ENCODE data around the gene PTCD1. TPM values are rescaled to one million over a fixed set of nuclear protein-coding genes. Genes with fewer than 3 reads are reported as not detected.
A peak's percentile ranks its signal among the peaks of the same experiment; 100 is the strongest.

Gene PTCD1
- total RNA-seq, 1 donor from 2014 or later, result 10.5 TPM

- H3K9me3 ChIP-seq (ENCODE audit: low read depth), result no peaks in the 10 kb centered on the region
- H3F3A ChIP-seq (ENCODE audit: low read depth), result peaks cover 10% of the 10 kb centered on the region
- H3K4me1 Mint-ChIP-seq, result peaks cover 17% of the 10 kb centered on the region
- peaks cover 60% of the 10 kb centered on the region for H4K20me1 ChIP-seq (ENCODE audit: low read depth)
- H3K27me3 Mint-ChIP-seq (ENCODE audit: insufficient read depth, low read depth), result peaks cover 6% of the 10 kb centered on the region
- DNase-seq (ENCODE audit: low spot score), result no peak
- TF ChIP-seq EZH2 (IDR thresholded peaks at IDR 0.05) (no peak), EZH2phosphoT487 (IDR thresholded peaks at IDR 0.05) (no peak), CTCF (IDR thresholded peaks at IDR 0.05) (no peak)
- no peak overlapping the region for H3K27ac ChIP-seq
- no peaks in the 10 kb centered on the region for H3K9me3 Mint-ChIP-seq
- H3K4me3 Mint-ChIP-seq, result peak overlapping the region; percentile 35
- H3K27ac Mint-ChIP-seq, result no peak overlapping the region
- no peaks in the 10 kb centered on the region for H3K27me3 ChIP-seq
- H2AFZ ChIP-seq (replicated peaks), result no peak overlapping the region
- no peak overlapping the region for H3K4me3 ChIP-seq
- H3K36me3 ChIP-seq, result no peaks in the 10 kb centered on the region
- peaks cover 13% of the 10 kb centered on the region for H3K4me1 ChIP-seq
- no peak overlapping the region for H3K4me2 ChIP-seq
- no peak overlapping the region for H3K9ac ChIP-seq
- H3K36me3 Mint-ChIP-seq, result peaks cover 19% of the 10 kb centered on the region
- H3K79me2 ChIP-seq (ENCODE audit: low read depth), result peaks cover 57% of the 10 kb centered on the region
Observed at GRCh38 chr7:99404977-99405320, 33.6 kb downstream of the PTCD1 start.

GRCh38 chr7:99404235-99404976 lies 34.2 kb downstream of the PTCD1 start:
- Histone ChIP-seq H3K4me2 (no peak overlapping the region), H4K20me1 (ENCODE audit: low read depth) (peaks cover 55% of the 10 kb centered on the region), H3K27me3 (no peaks in the 10 kb centered on the region), H3K27ac (no peak overlapping the region), H3K4me3 (no peak overlapping the region), H3K79me2 (ENCODE audit: low read depth) (peaks cover 52% of the 10 kb centered on the region), H3F3A (ENCODE audit: low read depth) (peaks cover 6% of the 10 kb centered on the region), H2AFZ (replicated peaks) (no peak overlapping the region), H3K9me3 (ENCODE audit: low read depth) (no peaks in the 10 kb centered on the region), H3K4me1 (peaks cover 10% of the 10 kb centered on the region), H3K36me3 (no peaks in the 10 kb centered on the region), H3K9ac (no peak overlapping the region)
- DNase-seq (ENCODE audit: low spot score), result no peak
- TF ChIP-seq EZH2phosphoT487 (IDR thresholded peaks at IDR 0.05) (no peak), CTCF (IDR thresholded peaks at IDR 0.05) (no peak), EZH2 (IDR thresholded peaks at IDR 0.05) (no peak)
- Mint-ChIP-seq H3K4me1 (peaks cover 14% of the 10 kb centered on the region), H3K27me3 (ENCODE audit: insufficient read depth, low read depth) (peaks cover 6% of the 10 kb centered on the region), H3K9me3 (no peaks in the 10 kb centered on the region), H3K36me3 (peaks cover 19% of the 10 kb centered on the region), H3K27ac (no peak overlapping the region), H3K4me3 (no peak overlapping the region)

GRCh38 chr7:99403764-99404163 lies 34.8 kb downstream of the PTCD1 start:
- no peaks in the 10 kb centered on the region for H3K9me3 ChIP-seq (ENCODE audit: low read depth)
- H3K36me3 Mint-ChIP-seq, result peaks cover 21% of the 10 kb centered on the region
- no peak for DNase-seq (ENCODE audit: low spot score)
- H3K27me3 ChIP-seq, result no peaks in the 10 kb centered on the region
- no peak overlapping the region for H3K27ac Mint-ChIP-seq
- H3K4me3 ChIP-seq, result no peak overlapping the region
- peaks cover 14% of the 10 kb centered on the region for H3K4me1 Mint-ChIP-seq
- no peaks in the 10 kb centered on the region for H3K9me3 Mint-ChIP-seq
- peaks cover 10% of the 10 kb centered on the region for H3K4me1 ChIP-seq
- no peak for TF ChIP-seq CTCF (IDR thresholded peaks at IDR 0.05)
- TF ChIP-seq EZH2 (IDR thresholded peaks at IDR 0.05), result no peak
- no peak for TF ChIP-seq EZH2phosphoT487 (IDR thresholded peaks at IDR 0.05)
- no peak overlapping the region for H3K9ac ChIP-seq
- no peak overlapping the region for H3K27ac ChIP-seq
- no peak overlapping the region for H3K4me2 ChIP-seq
- no peaks in the 10 kb centered on the region for H3F3A ChIP-seq (ENCODE audit: low read depth)
- H3K79me2 ChIP-seq (ENCODE audit: low read depth), result peaks cover 46% of the 10 kb centered on the region
- no peaks in the 10 kb centered on the region for H3K36me3 ChIP-seq
- H2AFZ ChIP-seq (replicated peaks), result no peak overlapping the region
- no peak overlapping the region for H3K4me3 Mint-ChIP-seq
- H4K20me1 ChIP-seq (ENCODE audit: low read depth), result peaks cover 59% of the 10 kb centered on the region
- peaks cover 4% of the 10 kb centered on the region for H3K27me3 Mint-ChIP-seq (ENCODE audit: insufficient read depth, low read depth)
